HG02970 (cell line): ENCODE data around the gene ERGIC1.
"Not testable (repeated sequence)": the region's sequence is repeated elsewhere in the genome, so short reads cannot be mapped to it uniquely, and the experiment has no call there.

Experiments used
- ATAC-seq: cut with Tn5 transposase; IDR thresholded peaks from one replicate; pipeline ENCODE4 v1.9.1; 2021; ENCODE audit warnings: mild to moderate bottlenecking, moderate library complexity, moderate number of reproducible peaks; ENCODE audit not compliant: unreplicated experiment, low FRiP score

The ERGIC1 gene

GRCh38 chr5:172875505-172876279 is 41.6 kb downstream of the ERGIC1 start:
- ATAC-seq, result no peak

- ATAC-seq, result no peak
These were observed 42.5 kb downstream of the ERGIC1 start for GRCh38 chr5:172876578-172876977.

GRCh38 chr5:172877466-172878260 is 43.6 kb downstream of the ERGIC1 start:
- ATAC-seq, result no peak

- no peak for ATAC-seq
These were observed 44.5 kb downstream of the ERGIC1 start for GRCh38 chr5:172878585-172878932.

GRCh38 chr5:172878933-172879752 is 45.1 kb downstream of the ERGIC1 start:
- no peak for ATAC-seq

GRCh38 chr5:172881691-172882370 is 47.8 kb downstream of the ERGIC1 start:
- ATAC-seq, result peak; percentile 55

- no peak for ATAC-seq
These were observed 49.0 kb downstream of the ERGIC1 start for GRCh38 chr5:172883066-172883465.

GRCh38 chr5:172885597-172886340 is 51.7 kb downstream of the ERGIC1 start:
- no peak for ATAC-seq

- no peak for ATAC-seq
These were observed 52.4 kb downstream of the ERGIC1 start for GRCh38 chr5:172886476-172886875.

- ATAC-seq, result no peak
These were observed 53.0 kb downstream of the ERGIC1 start for GRCh38 chr5:172886974-172887501.

GRCh38 chr5:172887692-172888091 is 53.6 kb downstream of the ERGIC1 start:
- no peak for ATAC-seq

GRCh38 chr5:172890659-172891058 is 56.6 kb downstream of the ERGIC1 start:
- no peak for ATAC-seq

- no peak for ATAC-seq
These were observed 57.8 kb downstream of the ERGIC1 start for GRCh38 chr5:172891716-172892421.

GRCh38 chr5:172892713-172893112 is 58.7 kb downstream of the ERGIC1 start:
- ATAC-seq, result no peak

- ATAC-seq, result no peak
These were observed 60.8 kb downstream of the ERGIC1 start for GRCh38 chr5:172894767-172895388.

- no peak for ATAC-seq
These were observed 61.5 kb downstream of the ERGIC1 start for GRCh38 chr5:172895549-172895948.

- ATAC-seq, result no peak
These were observed 62.4 kb downstream of the ERGIC1 start for GRCh38 chr5:172896465-172896864.

GRCh38 chr5:172897067-172897466 is 63.0 kb downstream of the ERGIC1 start:
- ATAC-seq, result not testable (repeated sequence)
